GM12892 (cell line): ENCODE results near the gene UMPS.
A peak's percentile ranks its signal among the peaks of the same experiment; 100 is the strongest.
"Not testable (repeated sequence)": the region's sequence is repeated elsewhere in the genome, so short reads cannot be mapped to it uniquely, and the experiment has no call there.

ENCODE experiments used
- DNase-seq: peaks from one replicate; pipeline ENCODE4 v3.0.0; 2011; ENCODE audit not compliant: insufficient read length
- FAIRE-seq: peaks from 2 replicates; lab custom pipeline; 2011; peaks lifted over from hg19 to GRCh38; lab: Jason Lieb, UNC
- POLR2A ChIP-seq: IDR thresholded peaks from 2 replicates; pipeline ENCODE4 v1.6.1; 2011; ENCODE audit warnings: low read depth, low read length, control low read depth
- POLR2AphosphoS5 ChIP-seq: IDR thresholded peaks from 2 replicates; pipeline ENCODE4 v1.6.1; 2011; ENCODE audit warnings: low read depth, low read length, control low read depth
- TAF1 ChIP-seq: IDR thresholded peaks from 2 replicates; pipeline ENCODE4 v1.6.1; 2011; ENCODE audit warnings: low read depth, mild to moderate bottlenecking, control low read depth, low read length, borderline replicate concordance

Gene UMPS

DNA sequence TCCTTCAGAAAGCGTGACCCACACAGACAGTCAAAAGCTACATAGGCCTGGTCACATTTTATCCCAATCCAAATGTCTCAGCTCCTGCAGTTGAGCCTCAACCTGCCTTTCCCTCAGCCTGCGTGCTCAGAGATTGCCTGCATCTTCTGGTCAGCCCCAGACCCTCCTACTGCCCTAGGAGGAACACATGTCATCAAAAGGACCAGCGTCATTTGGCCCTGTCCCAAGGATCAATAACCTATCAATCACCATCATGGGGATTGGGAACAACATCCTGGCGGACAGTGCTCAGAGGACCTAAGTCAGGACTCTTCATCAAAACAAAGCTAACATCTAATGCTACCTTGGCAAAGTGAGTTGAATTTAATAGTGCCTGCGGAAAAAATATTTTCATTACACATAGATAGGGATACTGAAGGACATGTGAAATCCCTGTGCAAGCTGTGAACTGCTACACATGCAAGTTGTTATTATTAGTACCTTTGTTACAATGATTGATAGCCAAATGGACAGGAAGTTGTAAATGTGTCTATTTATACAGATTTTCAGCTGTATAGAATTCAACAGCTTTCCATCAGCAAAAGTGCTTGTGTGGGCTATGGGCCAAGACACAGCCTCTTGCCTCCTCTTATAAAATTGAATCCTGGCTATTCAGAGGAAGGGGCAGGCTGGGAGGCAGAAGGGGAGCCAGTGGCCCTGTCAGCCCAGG is 47.7 kb downstream of the UMPS start:
- TF ChIP-seq TAF1 (no peak), POLR2A (no peak), POLR2AphosphoS5 (no peak)
- no peak for DNase-seq
- no peak for FAIRE-seq

DNA sequence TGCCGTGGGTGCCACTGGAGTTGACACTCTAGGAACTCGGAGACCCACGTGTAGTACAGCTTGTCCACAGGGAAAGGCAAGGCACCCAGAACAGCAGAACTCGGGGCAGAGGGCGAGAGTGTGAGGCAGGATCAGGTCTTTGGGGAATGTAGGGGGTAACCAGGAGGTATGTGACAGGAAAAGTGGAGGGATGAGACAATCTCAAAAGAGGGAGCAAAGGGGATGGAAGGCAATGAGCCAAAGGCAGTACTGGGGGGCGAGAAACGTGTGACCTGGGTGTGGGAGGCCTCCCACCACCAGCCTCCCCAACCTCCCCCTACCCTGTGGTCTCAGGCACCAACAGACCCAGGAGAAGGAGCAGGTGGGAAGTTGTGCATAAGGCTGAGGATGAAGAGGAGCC is 48.9 kb downstream of the UMPS start:
- FAIRE-seq: no peak

DNA sequence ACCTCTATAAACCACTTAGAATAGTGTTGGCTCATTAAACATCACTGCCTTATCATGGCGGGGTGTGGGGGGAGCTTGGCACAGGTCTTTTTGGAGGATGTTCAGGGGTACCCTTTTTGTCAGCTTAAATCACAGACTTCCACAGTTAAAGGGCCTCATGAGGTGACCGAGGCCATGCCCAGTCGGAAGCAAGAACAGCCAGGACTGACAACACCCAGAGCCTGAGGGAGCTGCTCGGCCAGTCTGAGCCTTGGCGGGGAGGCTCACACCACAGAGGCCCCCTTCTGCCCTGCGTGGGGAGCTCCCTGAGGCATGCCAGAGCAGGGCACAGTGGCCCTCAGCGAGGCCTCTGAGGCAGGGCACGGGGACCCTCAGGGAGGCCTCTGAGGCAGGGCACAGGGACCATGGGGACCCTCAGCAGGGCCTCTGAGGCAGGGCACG is 49.5 kb downstream of the UMPS start:
- no peak for FAIRE-seq
- TF ChIP-seq POLR2AphosphoS5: no peak
- no peak for TF ChIP-seq TAF1
- no peak for TF ChIP-seq POLR2A
- DNase-seq: no peak

More for the DNA sequence above, 48.9 kb downstream of the UMPS start:
- no peak for TF ChIP-seq TAF1
- no peak for TF ChIP-seq POLR2AphosphoS5
- TF ChIP-seq POLR2A: no peak
- no peak for DNase-seq

GRCh38 chr3:124780356-124780755 is 50.1 kb downstream of the UMPS start:
- no peak for FAIRE-seq
- no peak for DNase-seq

GRCh38 chr3:124780761-124781475 is 50.7 kb downstream of the UMPS start:
- peak; percentile 62 for FAIRE-seq
- DNase-seq: no peak
- TF ChIP-seq POLR2AphosphoS5 (no peak), POLR2A (no peak), TAF1 (no peak)

More at GRCh38 chr3:124780356-124780755, 50.1 kb downstream of the UMPS start:
- no peak for TF ChIP-seq POLR2A
- no peak for TF ChIP-seq POLR2AphosphoS5
- TF ChIP-seq TAF1: no peak

DNA sequence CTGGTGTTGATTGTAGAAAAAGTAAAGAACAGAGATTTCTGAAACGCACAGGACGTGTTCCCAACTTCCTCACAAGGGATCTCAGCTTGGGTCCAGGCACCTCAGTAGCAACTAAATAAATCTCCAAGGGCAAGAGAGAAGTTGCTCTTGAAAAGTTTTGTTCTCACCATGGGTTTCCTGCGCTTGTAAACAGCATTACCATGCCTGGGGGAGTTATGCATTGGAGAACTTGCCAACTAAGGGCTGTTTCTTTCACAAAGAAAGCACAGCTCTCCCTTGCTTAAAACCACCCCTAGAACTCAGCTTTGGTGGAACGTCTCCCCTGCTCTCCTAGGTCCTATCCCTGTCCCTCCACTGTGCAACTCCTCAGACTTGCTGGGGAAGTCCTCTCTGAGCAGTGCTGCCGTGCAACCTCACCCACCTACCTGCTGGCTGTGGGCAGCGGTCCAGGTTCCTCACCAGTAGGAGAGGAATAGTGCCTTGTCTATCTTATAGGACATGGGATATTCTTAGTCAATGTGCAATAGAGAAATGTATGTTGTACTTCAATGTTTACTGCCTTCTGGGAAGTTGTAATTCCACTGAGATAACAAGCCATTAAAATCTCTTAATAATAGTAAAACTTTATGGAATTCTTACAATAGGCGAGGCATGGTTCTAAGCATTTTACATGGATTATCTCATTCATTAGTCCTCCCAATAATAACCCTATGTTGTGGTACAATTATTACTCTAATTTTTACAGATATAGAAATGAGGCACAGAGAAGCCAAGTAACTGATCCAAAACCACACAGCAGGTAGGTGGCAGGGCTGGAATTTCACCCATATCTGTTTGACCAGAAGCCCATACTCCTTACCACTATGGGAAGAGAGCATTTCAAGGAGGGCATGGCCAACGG is 51.5 kb downstream of the UMPS start:
- TF ChIP-seq TAF1 (no peak), POLR2A (no peak), POLR2AphosphoS5 (no peak)
- FAIRE-seq (no peak), DNase-seq (no peak)

- not testable (repeated sequence) for DNase-seq, FAIRE-seq
Measured at GRCh38 chr3:124782377-124782712, 52.1 kb downstream of the UMPS start.

- DNase-seq: no peak
- TF ChIP-seq TAF1 (no peak), POLR2AphosphoS5 (no peak), POLR2A (no peak)
- FAIRE-seq: no peak
Measured at GRCh38 chr3:124783696-124784095, 53.4 kb downstream of the UMPS start.

- FAIRE-seq (peak; percentile 21), DNase-seq (no peak)
- TF ChIP-seq POLR2AphosphoS5 (no peak), TAF1 (no peak), POLR2A (no peak)
Measured at GRCh38 chr3:124784686-124785382, 54.6 kb downstream of the UMPS start.

DNA sequence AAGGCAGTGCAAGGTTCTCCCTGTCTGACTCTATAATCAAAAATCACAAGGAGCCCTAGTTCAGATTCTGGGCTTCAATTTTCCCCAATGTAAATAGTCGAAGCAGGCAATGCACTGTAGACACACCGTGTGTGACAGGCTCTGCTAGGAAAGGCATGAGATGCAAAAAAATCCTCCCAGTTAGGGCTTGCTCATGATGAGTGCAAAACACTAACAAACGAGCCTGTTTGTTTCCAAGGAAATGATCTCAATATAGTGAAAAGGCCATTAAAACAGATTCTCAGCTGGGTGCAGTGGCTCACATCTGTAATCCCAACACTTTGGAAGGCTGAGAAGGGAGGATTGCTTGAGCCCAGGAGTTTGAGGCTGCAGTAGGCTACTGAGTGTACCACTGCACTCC is 55.7 kb downstream of the UMPS start:
- no peak for DNase-seq
- no peak for FAIRE-seq
- TF ChIP-seq POLR2A: no peak
- no peak for TF ChIP-seq TAF1
- TF ChIP-seq POLR2AphosphoS5: no peak

GRCh38 chr3:124786511-124787241 is 56.4 kb downstream of the UMPS start:
- TF ChIP-seq POLR2A (no peak), POLR2AphosphoS5 (no peak), TAF1 (no peak)
- FAIRE-seq: no peak
- DNase-seq: no peak
